Umbilical cord (tissue), 2 donors: ENCODE data around the gene ZFC3H1. TPM values are rescaled to one million over a fixed set of nuclear protein-coding genes. Genes with fewer than 3 reads are reported as not detected.
A peak's percentile ranks its signal among the peaks of the same experiment; 100 is the strongest.
"Not testable (repeated sequence)": the region's sequence is repeated elsewhere in the genome, so short reads cannot be mapped to it uniquely, and the experiment has no call there.

ENCODE experiments used
- DNase-seq: peaks from one replicate; pipeline ENCODE4 v3.0.0-alpha.2; 2015; ENCODE audit warnings: low spot score
- total RNA-seq: library from RNA; depleted of rRNA; stranded (reverse); fragments of >200 nt; gene quantifications from one replicate; pipeline ENCODE4 v1.2.3, GENCODE V29; 2014; ENCODE audit warnings: low replicate concordance; ENCODE audit not compliant: insufficient read depth

ZFC3H1 gene, protein sequence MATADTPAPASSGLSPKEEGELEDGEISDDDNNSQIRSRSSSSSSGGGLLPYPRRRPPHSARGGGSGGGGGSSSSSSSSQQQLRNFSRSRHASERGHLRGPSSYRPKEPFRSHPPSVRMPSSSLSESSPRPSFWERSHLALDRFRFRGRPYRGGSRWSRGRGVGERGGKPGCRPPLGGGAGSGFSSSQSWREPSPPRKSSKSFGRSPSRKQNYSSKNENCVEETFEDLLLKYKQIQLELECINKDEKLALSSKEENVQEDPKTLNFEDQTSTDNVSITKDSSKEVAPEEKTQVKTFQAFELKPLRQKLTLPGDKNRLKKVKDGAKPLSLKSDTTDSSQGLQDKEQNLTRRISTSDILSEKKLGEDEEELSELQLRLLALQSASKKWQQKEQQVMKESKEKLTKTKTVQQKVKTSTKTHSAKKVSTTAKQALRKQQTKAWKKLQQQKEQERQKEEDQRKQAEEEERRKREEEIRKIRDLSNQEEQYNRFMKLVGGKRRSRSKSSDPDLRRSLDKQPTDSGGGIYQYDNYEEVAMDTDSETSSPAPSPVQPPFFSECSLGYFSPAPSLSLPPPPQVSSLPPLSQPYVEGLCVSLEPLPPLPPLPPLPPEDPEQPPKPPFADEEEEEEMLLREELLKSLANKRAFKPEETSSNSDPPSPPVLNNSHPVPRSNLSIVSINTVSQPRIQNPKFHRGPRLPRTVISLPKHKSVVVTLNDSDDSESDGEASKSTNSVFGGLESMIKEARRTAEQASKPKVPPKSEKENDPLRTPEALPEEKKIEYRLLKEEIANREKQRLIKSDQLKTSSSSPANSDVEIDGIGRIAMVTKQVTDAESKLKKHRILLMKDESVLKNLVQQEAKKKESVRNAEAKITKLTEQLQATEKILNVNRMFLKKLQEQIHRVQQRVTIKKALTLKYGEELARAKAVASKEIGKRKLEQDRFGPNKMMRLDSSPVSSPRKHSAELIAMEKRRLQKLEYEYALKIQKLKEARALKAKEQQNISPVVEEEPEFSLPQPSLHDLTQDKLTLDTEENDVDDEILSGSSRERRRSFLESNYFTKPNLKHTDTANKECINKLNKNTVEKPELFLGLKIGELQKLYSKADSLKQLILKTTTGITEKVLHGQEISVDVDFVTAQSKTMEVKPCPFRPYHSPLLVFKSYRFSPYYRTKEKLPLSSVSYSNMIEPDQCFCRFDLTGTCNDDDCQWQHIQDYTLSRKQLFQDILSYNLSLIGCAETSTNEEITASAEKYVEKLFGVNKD (N-terminal part only)
- 55.6 TPM for total RNA-seq

DNA sequence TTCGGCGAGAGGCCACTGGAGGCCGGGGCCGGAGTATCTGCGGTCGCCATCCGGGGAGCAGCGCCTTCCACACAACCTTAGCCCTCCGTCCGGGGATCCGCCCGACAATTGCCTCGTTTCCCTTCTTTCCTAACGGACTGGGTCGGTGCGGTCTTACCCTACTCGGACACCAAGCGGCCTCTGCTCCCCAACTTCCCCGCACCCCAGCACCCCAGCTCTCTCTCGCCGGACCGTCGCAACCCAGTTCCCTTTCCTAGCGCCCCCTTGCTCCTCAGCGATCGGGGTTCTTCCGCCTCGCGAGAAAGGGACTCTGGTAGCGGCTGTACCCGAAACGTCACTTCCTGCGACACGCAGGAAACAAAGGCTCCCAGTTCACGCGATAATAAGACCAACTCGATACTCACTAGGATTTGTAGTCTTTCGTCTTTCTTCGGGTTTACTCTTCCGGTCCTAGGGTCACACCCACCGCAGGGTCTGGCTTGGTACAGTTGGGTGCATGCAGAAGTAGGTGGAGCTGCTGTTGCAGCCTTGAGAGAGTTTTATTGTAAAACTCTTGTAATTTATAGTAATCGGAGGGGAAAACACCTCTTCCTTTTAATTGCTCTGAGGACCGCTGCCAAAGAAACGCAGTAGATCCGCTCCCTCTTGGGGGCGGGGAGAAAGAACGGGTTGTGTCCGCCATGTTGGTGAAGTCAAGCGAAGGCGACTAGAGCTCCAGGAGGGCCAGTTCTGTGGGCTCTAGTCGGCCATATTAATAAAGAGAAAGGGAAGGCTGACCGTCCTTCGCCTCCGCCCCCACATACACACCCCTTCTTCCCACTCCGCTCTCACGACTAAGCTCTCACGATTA is at the start of gene ZFC3H1, which contains the start of gene THAP2:
Gene ZFC3H1, minus strand, starts transcription at position 288 of the 850 bp plus-strand sequence. Its CDS starts 238 bp downstream, at position 50.
Gene THAP2, plus strand, starts transcription at position 741 of the 850 bp plus-strand sequence. CDS start 209 bp downstream, outside the sequence.
- DNase-seq, result peak; percentile 100

DNA sequence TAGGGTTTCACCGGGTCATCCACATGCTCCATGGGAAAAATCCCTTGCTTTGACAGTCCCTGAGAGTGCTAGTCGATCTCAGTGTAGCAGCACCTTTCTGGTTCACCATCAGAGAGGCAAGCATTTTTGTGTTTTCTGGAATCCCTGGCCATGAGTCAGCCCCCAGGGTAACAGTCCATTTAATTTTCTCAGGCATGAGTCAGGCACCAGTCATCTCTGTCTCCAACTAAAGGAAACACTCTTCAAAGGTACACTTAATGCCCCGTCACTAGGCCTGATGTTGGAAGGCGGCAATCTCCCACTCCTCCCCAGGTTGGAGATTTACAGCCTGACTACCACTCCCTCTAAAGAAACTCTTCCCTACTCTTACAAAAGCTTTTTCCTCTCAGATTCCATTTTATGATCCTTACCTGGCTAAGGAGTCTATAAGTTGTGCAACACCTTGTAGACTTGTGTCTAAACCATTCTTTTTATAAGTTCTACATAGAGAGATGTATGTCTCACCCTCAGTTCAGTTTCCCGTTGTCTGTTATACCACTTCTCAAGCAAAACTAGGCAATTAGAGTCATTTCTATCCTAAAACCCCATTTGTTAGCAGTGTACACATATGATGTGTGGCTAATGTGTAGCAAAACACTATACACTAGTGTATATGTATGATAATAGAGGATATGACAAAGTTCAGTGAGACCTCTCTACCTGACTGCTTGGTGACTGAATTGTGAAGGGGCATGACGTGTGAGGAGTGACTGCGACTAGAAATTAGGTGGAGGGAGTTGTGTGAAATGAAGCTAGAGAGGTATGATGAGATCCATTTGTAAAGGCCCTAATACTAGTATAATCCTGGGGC is 46.9 kb upstream of the ZFC3H1 start:
- DNase-seq, result no peak

DNA sequence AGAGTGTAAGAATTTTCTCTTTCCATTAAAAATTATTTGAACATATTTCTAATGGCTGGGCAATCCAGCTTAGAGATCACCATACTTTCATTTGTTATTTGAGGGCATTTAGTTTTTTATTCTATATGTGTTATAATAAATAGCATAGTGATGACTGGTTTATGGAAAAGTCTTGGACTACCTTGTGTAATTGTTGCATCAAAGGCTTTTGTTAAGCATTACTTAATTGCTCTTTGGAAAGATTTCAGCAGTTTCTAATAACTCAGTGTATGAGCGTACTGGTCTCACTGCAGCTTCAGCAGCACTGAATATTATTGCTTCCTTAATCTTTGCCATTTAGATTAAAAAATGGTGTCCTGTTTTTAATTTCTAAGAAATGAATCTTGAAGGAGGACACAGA is 45.0 kb upstream of the ZFC3H1 start:
- DNase-seq, result no peak

DNA sequence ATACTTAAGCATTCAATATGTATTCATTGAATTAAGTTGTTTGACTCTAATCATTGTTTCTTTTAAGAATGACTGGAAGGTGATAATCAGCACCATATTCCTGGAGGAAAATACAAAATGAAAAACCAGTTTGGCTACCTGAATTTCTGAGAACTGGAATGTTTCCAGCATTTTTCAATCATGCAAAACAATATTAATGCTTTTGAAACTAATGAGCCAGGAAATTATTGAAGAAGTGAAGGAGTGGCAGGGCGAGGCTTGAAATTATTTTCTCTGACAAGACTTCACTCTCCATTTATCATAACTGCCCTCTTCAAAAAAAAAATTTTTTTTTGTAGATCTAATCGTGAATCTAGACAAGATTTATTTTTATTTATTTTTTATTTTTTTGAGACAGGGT is 41.3 kb upstream of the ZFC3H1 start:
- no peak for DNase-seq

DNA sequence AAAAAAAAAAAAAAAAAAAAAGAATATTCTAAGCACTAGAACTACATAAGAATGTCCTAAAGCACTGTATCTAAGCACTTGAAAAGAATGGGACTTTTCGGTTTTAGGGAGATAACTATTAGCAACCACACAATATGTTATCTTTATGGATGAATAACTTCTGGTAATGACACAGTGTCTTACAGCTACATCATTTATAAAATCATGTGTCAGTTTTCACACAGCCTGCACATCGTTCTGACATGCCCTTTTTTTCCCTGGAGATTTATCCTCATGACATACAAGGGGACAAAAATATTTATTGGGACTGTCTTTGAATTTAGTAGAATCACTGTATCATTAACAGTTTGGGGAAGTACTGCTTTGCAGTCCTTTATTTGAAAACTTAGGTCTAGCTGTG is 39.6 kb upstream of the ZFC3H1 start:
- no peak for DNase-seq

DNA sequence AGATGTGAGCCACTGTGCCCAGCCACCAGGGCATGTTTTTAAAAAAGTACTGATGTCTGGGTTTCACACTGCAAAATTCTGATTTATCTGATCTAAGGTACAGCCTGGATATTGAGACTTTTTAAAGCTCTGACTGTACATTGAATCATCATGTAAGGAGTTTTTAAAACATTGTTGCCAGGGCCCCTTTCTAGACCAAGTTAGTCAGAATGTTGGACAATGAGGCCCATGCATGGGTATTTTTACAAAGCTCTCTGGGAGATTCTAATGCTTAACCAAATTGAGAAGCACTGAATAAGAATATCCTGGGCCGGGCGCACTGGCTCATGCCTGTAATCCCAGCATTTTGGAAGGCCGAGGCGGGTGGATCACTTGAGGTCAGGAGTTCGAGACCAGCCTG is 38.9 kb upstream of the ZFC3H1 start:
- no peak for DNase-seq

DNA sequence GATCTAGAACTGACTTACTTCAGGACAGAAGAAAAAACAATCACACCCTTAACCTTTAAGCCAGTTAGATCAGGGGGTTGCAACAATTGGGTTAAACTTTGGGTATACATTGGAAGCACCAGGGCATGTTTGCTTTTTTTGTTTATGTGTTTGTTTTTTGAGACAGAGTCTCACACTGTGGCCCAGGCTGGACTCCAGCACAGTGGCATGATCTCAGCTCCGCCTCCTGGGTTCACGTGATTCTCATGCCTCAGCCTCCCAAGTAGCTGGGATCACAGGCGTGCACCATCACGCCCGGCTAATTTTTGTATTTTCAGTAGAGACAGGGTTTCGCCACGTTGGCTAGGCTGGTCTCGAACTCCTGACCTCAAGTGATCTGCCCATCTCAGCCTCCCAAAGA is 38.5 kb upstream of the ZFC3H1 start:
- not testable (repeated sequence) for DNase-seq

DNA sequence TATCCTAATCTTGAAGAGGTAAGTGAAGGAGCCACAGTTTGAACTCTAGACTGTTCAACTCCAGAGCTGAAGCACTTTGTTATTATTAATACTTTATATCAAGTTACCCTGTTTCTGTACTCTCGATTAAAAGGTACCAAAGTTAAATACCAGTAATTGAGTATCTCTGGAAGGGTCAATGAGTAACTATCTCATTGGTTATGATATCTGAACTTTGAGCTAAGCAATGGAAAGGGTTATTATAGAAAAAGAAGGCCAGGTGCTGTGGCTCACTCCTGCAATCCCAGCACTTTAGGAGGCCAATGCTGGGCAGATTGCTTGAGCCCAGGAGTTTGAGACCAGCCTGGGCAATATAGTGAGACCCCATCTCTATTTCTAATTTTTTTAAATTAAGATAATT is 32.1 kb upstream of the ZFC3H1 start:
- no peak for DNase-seq

DNA sequence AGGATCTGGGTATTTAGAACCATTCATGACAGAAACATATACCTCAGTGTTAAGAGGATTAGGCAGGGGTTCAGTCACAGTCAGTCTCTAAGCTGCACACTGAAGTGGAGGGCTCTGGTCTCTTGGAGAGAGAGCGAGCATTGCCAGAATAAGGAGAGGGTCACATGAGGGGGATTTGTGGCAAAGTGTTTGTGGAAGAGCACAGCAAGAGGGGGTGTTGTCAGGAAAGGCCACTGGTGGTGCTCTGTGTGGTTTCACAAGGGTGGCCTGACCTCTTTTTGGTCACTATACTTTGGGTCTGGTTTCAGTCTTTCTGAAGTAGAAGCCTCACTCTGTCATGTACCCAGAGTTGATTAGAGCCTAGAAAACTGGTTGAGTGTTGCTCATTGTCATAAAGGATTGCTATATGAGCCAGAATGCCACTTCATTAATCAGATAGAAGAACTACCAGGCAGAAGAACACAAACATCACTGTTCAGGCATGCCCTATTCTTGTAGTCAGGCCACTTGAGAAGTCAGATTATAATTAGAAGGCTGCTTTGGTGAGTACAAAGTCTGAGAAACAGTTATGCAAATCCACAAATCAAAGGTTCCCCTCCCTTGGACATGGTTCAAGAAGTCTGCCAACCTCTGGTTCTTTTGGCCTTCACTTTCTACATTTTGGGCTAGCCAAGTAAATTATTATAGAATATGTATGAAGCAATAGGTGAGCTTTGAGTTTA is 30.6 kb upstream of the ZFC3H1 start:
- peak; percentile 38 for DNase-seq

DNA sequence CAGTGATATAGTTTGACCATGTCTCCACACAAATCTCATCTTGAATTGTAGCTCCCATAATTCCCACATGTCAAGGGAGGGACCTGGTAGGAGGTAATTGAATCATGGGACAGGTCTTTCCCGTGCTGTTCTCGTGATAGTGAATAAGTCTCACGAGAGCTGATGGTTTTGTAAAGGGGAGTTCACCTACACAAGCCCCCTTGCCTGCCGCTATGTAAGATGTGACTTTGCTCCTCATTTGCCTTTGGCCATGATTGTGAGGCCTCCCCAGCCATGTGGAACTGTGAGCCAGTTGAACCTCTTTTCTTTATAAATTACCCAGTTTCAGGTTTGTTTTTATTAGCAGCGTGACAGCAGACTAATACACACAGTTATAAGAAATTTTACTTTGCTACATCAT is 30.0 kb upstream of the ZFC3H1 start:
- DNase-seq, result not testable (repeated sequence)

DNA sequence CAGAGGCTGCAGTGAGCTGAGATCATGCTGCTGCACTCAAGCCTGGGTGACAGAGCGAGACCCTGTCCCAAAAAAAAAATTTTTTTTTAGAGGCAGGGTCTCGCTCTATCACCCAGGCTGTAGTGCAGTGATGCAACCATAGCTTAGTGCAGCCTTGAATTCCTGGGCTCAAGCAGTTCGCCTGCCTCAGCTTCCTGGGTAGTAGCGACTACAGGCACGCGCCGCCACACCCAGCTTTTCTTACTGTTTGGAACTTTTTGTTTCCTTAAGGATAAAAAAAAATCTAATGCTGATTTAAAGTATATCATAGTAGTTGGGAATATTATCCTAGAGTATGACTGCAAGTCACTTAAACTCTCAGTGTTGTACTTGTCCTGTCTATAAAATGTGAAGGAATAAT is 29.5 kb upstream of the ZFC3H1 start:
- no peak for DNase-seq

DNA sequence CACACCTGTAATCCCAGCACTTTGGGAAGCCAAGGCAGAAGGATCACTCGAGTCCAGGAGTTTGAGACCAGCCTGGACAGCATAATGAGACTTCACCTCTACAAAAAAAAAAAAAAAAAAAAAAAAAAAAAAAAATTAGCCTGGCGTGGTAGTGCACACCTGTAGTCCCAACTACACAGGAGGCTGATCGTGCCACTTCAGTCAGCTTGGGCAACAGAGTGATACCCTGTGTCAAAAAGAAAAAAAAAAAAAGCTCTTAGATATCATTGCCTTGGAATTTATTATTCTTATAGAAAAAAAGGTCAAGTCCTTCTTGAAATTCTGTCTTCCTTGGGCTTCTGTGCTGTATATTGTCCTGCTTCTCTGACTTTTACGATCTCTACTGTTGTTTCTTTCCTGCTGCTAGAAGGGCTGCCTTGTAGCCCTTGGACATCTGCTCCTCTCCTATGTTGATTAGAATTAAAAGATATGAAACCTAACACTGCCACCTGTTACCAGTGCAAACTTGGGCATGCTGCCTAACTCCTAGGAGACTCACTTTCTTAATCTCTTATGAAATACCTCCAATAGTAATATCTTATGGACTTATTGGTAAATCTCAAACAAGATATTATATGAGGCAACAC is 28.0 kb upstream of the ZFC3H1 start:
- no peak for DNase-seq

DNA sequence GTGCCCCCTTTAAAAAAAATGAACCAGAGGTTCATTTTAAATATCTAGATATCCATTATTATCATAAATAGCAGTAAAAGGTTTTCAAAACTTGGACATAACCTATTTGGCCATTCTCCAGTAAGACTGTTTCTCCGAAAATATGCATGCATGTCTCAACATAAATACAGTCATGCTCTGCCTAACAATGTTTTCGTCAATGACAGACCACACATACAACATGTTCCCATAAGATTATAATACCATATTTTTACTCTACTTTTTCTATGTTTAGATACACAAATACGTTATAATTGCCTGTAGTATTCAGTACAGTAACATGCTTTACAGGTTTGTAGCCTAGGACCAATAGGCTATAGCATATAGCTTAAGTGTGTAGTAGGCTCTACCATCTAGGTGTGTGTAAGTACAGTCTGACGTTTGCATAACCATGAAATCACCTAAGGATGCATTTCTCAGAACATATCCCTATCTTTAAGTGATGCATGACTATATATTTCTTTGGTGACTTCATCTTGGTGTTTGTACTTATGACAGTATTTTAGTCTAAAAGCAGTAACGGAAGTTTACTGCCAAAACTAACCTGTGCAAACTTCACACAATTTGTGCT is 25.4 kb upstream of the ZFC3H1 start:
- no peak for DNase-seq

DNA sequence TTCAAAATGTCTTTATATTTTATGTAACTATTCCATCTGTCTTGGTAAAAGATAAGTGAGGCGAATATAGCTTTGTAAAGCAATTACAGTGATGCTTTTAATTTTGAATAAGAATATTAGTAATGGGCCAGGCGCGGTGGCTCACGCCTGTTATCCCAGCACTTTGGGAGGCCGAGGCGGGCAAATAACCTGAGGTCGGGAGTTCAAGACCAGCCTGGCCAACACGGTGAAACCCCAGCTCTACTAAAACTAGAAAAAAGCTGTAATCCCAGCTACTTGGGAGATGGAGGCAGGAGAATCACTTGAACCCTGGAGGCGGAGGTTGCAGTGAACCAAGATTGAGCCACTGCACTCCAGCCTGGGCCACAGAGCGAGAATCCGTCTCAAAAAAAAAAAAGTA is 23.5 kb upstream of the ZFC3H1 start:
- DNase-seq, result not testable (repeated sequence)

DNA sequence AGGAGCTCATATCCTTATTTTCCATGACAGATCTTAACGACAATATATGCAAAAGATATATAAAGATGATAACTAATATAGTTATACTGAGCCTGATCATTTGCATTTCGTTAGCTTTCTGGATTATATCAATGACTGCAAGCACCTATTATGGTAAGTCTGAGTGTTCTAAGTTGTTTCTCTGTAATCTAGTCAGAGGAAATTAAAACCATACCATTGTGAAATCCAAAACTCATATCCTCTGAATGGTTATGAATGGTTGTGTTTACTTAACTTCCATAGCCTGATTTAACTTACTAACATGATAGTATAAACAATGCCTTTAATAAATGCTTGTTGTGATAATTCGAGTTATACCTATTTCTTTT is 23.0 kb upstream of the ZFC3H1 start:
- no peak for DNase-seq

DNA sequence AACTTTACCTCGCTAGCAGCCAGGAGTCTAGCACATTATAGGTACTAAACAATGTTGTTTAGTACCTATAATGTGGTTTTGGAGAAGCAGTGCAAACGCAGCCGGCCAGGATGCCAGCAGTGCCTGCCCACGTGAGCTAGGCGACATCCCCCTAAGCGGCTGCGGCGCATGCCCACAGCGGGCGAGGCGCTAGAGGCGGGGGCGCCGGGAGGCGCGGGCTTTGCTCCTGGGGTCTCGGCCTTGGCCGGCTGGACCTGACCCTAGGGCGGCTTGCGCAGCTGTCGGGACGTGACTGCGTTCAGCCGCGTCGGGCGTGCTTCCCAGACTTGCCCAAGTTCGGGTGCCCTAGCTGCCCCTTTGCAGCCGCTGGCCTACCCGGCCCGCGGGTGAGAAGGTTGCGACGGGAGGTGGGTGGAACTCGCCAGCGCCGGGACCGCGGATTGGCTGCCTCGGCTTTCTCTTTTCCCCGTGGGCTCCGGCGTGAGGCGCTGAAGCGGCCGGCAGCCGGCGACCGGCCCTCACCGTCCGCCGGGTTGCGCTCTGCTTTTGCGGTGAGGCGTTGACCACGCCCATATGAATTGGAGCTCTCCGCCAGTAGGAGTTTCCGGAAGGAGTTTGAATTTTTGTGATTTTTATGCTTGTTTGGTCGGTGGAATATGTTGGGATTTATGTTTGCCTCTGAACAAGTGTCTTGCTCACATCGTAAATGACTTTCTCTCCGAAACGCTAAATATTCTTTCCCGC is 22.4 kb upstream of the ZFC3H1 start, which contains the start of gene TMEM19:
Gene TMEM19, plus strand, starts transcription at position 169 of the 744 bp plus-strand sequence. CDS start 599 bp downstream, outside the sequence.
- peak; percentile 96 for DNase-seq

DNA sequence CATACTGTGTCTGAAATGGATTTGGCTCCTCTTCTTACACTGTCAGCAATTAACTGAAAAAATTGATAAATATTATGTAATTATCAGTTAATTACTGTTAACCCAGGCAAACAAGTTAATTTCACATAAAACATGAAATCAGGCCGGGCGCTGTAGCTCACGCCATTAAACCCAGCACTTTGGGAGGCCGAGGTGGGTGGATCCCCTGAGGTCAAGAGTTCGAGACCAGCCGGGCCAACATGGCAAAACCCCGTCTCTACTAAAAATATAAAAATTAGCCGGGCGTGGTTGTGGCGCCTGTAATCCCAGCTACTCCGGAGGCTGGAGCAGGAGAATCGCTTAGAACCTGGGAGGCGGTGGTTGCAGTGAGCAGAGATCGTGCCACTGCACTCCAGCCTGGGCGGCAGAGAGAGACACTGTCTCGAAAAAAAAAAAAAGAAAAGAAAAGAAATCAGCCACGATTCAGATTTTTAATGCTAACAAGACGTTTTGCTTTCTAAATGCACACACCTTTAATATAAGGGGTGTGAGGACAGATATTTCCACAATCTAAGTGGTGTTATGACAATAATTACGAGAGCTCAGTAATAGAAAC is 21.8 kb upstream of the ZFC3H1 start:
- DNase-seq, result no peak
